B cell (primary cell): ENCODE results near the gene ZNF143. TPM values are rescaled to one million over a fixed set of nuclear protein-coding genes. Genes with fewer than 3 reads are reported as not detected.
"Not testable (repeated sequence)": the region's sequence is repeated elsewhere in the genome, so short reads cannot be mapped to it uniquely, and the experiment has no call there.

ENCODE experiments used
- ATAC-seq: fragments of 200-7000 bp; cut with Tn5 transposase; one replicate; pipeline ENCODE4 v1.10.0; 2021; ENCODE audit warnings: low read depth, mild to moderate bottlenecking, moderate number of reproducible peaks, moderate library complexity
- CTCF ChIA-PET: fragments of 350-600 bp; sonication (Branson Sonifier 250); formaldehyde crosslinking; loops from one replicate; lab custom pipeline; 2021; ENCODE audit warnings: antibody characterized with exemption, inconsistent platforms; lab: Charles Lee
- POLR2A ChIA-PET: fragments of 350-600 bp; sonication (Branson Sonifier 250); formaldehyde crosslinking; loops from one replicate; lab custom pipeline; 2021; ENCODE audit warnings: antibody characterized with exemption; lab: Charles Lee
- DNase-seq: peaks from one replicate; pipeline ENCODE4 v3.0.0; 2013
- H2AFZ ChIP-seq: 2 replicates; pipeline ENCODE4 v1.6.1; 2012; ENCODE audit warnings: mild to moderate bottlenecking, low read depth, low read length; ENCODE audit not compliant: insufficient read depth, poor library complexity, severe bottlenecking
- H3K27ac ChIP-seq, 2 donors: 1 replicate in 1 of 2; 2 replicates in 1 of 2; pipeline ENCODE4 v1.5.1; 2012 to 2013; ENCODE audit warnings: low read length in 2 of 2, mild to moderate bottlenecking in 2 of 2, moderate library complexity in 1 of 2
- H3K27me3 ChIP-seq, 4 experiments: fragments of 200-600 bp in 1 of 4; sonication (generic) in 1 of 4; replicated peaks in 1 of 4; 1 replicate in 2 of 4; 2 replicates in 2 of 4; pipeline versions ENCODE4 v1.6.1 to v1.7.0; 2013 to 2016; ENCODE audit warnings: low read length in 3 of 4, mild to moderate bottlenecking in 2 of 4, mixed read lengths in 1 of 4, moderate library complexity in 1 of 4; ENCODE audit not compliant: insufficient read depth in 4 of 4, control insufficient read depth in 3 of 4; ENCODE audit errors: control extremely low read depth in 1 of 4
- H3K36me3 ChIP-seq, 2 experiments: replicated peaks in 1 of 2; 1 replicate in 1 of 2; 2 replicates in 1 of 2; pipeline versions ENCODE4 v1.6.1 to v1.7.1; 2013; ENCODE audit warnings: low read length in 1 of 2; ENCODE audit not compliant: insufficient read depth in 2 of 2, control insufficient read depth in 1 of 2; ENCODE audit errors: control extremely low read depth in 1 of 2, extremely low read depth in 1 of 2
- H3K4me1 ChIP-seq, 2 donors: fragments of 200-600 bp in 1 of 2; sonication (generic) in 1 of 2; 1 replicate in 1 of 2; 2 replicates in 1 of 2; pipeline versions ENCODE4 v1.5.1 to v1.6.1; 2013 to 2017; ENCODE audit warnings: low read length in 2 of 2; ENCODE audit not compliant: control insufficient read depth in 2 of 2, insufficient read depth in 2 of 2
- H3K4me2 ChIP-seq: replicated peaks from 2 replicates; pipeline ENCODE3; 2012; ENCODE audit warnings: mild to moderate bottlenecking, low read depth, low read length; ENCODE audit not compliant: poor library complexity, severe bottlenecking
- H3K4me3 ChIP-seq, 5 experiments: fragments of 200-600 bp in 1 of 5; sonication (generic) in 1 of 5; 1 replicate in 3 of 5; 2 replicates in 2 of 5; pipeline versions ENCODE4 v1.5.1 to v1.7.0; 2011 to 2016; ENCODE audit warnings: low read length in 4 of 5, mild to moderate bottlenecking in 4 of 5, low read depth in 2 of 5, control low read depth in 1 of 5, moderate library complexity in 1 of 5; ENCODE audit not compliant: insufficient read depth in 1 of 5; ENCODE audit errors: control extremely low read depth in 1 of 5, extremely low read depth in 1 of 5
- H3K79me2 ChIP-seq: fragments of 200-600 bp; sonication (generic); one replicate; pipeline ENCODE4 v1.6.0; 2016; ENCODE audit warnings: low read length; ENCODE audit not compliant: control insufficient read depth, insufficient read depth
- H3K9ac ChIP-seq: fragments of 200-600 bp; sonication (generic); 2 replicates; pipeline ENCODE4 v1.6.1; 2017; ENCODE audit warnings: mild to moderate bottlenecking, low read length, moderate library complexity
- H3K9me3 ChIP-seq, 3 donors: one replicate each; pipeline versions ENCODE4 v1.6.1 to v1.7.1; 2013; ENCODE audit warnings: low read length in 2 of 3; ENCODE audit not compliant: control insufficient read depth in 2 of 3, insufficient read depth in 1 of 3; ENCODE audit errors: control extremely low read depth in 1 of 3
- H4K20me1 ChIP-seq: 2 replicates; pipeline ENCODE4 v1.6.0; 2012; ENCODE audit warnings: mild to moderate bottlenecking, low read length; ENCODE audit not compliant: insufficient read depth, control insufficient read depth, poor library complexity, severe bottlenecking
- H3K27ac Mint-ChIP-seq: one replicate; pipeline ENCODE4 v1.8.0; 2021; ENCODE audit warnings: mixed read lengths
- H3K27me3 Mint-ChIP-seq: one replicate; pipeline ENCODE4 v1.8.0; 2021; ENCODE audit warnings: mixed read lengths
- H3K4me1 Mint-ChIP-seq: one replicate; pipeline ENCODE4 v1.8.0; 2021; ENCODE audit warnings: mixed read lengths
- H3K4me3 Mint-ChIP-seq: one replicate; pipeline ENCODE4 v1.8.0; 2021; ENCODE audit warnings: mixed read lengths
- H3K9me3 Mint-ChIP-seq: one replicate; pipeline ENCODE4 v1.8.0; 2022; ENCODE audit warnings: mixed read lengths; ENCODE audit not compliant: insufficient read depth
- EZH2 ChIP-seq: IDR thresholded peaks from 2 replicates; pipeline ENCODE4 v1.6.1; 2012; ENCODE audit warnings: borderline replicate concordance, low read depth, mild to moderate bottlenecking, moderate library complexity, low read length; ENCODE audit not compliant: insufficient read depth, poor library complexity, severe bottlenecking
- WGBS: methylation state at CpG from one replicate; pipeline ENCODE4 v1.1.5; 2013; ENCODE audit warnings: missing lambda C conversion rate; ENCODE audit not compliant: insufficient coverage; 5-methylcytosine and 5-hydroxymethylcytosine counted together
- intact Hi-C: fragments of 100-400 bp; cut with micrococcal nuclease; formaldehyde crosslinking; loops from one replicate; pipeline ENCODE4 v1.10.0; 2022
- polyA plus RNA-seq: library from polyadenylated mRNA; depleted of rRNA; stranded (reverse); fragments of >200 nt; gene quantifications from 2 replicates; pipeline ENCODE4 v1.2.3, GENCODE V29; 2012
- total RNA-seq, 2 donors: library from RNA; stranded (reverse); fragments of 120-200 nt in 1 of 2; gene quantifications; 1 replicate in 1 of 2; 2 replicates in 1 of 2; pipeline versions ENCODE4 v1.2.3 to v1.2.4, GENCODE V29; 2013 to 2022
- TF ChIP-seq, protein P1 (sequence below): fragments of 200-600 bp; IDR thresholded peaks from one replicate; pipeline ENCODE4 v1.8.0; 2022; ENCODE audit warnings: antibody characterized with exemption, mild to moderate bottlenecking

The ZNF143 gene
- total and polyA plus RNA-seq, 2 donors (not counting 1 experiment from before 2014, with no cell fraction given), result 35.7 to 54.9 TPM

DNA sequence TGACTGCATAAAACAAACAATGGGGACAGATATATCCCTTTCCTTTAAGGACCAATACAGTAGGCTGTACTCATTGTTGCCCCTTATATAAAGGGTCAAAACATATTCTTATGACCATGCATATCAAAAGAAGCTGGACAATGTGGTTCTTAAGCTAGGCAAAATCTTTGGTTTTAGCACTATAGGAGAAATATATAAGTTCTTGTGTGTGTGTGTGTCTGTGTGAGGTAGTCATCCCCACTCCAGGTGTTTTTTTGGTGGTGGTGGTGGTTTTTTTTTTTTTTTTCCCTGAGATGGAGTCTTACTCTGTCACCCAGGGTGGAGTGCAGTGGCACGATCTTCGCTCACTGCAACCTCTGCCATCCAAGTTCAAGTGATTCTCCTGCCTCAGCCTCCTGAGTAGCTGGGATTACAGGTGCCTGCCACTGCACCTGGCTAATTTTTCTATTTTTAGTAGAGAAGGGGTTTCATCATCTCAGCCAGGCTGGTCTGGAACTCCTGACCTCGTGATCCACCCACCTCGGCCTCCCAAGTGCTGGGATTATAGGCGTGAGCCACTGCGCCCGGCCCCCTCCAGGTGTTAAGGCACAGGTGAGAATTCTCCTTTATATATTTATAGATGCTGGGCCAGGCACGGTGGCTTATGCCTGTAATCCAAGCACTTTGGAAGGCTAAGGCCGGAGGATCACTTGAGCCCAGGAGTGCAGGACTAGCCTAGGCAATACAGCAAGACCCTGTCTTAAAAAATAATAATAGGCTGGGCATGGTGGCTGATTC is 12.0 kb upstream of the ZNF143 start:
- CTCF ChIA-PET, result interaction anchor here (0.6 to 0.7 kb wide), 3 partner anchors 11 to 395 kb away, joined by 3 to 6 read pairs (median 4); no protein-coding TSS in a partner anchor
- TF ChIP-seq EZH2, result no peak
- TF ChIP-seq, protein P1, sequence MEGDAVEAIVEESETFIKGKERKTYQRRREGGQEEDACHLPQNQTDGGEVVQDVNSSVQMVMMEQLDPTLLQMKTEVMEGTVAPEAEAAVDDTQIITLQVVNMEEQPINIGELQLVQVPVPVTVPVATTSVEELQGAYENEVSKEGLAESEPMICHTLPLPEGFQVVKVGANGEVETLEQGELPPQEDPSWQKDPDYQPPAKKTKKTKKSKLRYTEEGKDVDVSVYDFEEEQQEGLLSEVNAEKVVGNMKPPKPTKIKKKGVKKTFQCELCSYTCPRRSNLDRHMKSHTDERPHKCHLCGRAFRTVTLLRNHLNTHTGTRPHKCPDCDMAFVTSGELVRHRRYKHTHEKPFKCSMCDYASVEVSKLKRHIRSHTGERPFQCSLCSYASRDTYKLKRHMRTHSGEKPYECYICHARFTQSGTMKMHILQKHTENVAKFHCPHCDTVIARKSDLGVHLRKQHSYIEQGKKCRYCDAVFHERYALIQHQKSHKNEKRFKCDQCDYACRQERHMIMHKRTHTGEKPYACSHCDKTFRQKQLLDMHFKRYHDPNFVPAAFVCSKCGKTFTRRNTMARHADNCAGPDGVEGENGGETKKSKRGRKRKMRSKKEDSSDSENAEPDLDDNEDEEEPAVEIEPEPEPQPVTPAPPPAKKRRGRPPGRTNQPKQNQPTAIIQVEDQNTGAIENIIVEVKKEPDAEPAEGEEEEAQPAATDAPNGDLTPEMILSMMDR, result no peak
- ATAC-seq (no peak), DNase-seq (no peak)
- no peak overlapping the region for H3K4me3 ChIP-seq
- no peaks in the 10 kb centered on the region for H3K4me1 ChIP-seq
- WGBS, result 98% methylated on average over 9 of the region's 9 CpGs
- Mint-ChIP-seq H3K27me3 (no peaks in the 10 kb centered on the region), H3K4me3 (no peak overlapping the region), H3K27ac (no peak overlapping the region), H3K9me3 (peaks cover 2% of the 10 kb centered on the region), H3K4me1 (no peaks in the 10 kb centered on the region)
- no peak overlapping the region for H3K4me2 ChIP-seq
- H3K27me3 ChIP-seq, result no peaks in the 10 kb centered on the region
- POLR2A ChIA-PET, result no interaction called here
- peaks cover 0 to 5% of the 10 kb centered on the region in 2 experiments for H3K36me3 ChIP-seq
- H2AFZ ChIP-seq, result no peak overlapping the region
- H3K79me2 ChIP-seq, result no peaks in the 10 kb centered on the region
- intact Hi-C loops, result no loop called here
- H3K9ac ChIP-seq, result no peak overlapping the region
- peaks cover 0 to 25% (median 11%) of the 10 kb centered on the region in 3 donors for H3K9me3 ChIP-seq
- H3K27ac ChIP-seq, result no peak overlapping the region
- no peaks in the 10 kb centered on the region for H4K20me1 ChIP-seq

DNA sequence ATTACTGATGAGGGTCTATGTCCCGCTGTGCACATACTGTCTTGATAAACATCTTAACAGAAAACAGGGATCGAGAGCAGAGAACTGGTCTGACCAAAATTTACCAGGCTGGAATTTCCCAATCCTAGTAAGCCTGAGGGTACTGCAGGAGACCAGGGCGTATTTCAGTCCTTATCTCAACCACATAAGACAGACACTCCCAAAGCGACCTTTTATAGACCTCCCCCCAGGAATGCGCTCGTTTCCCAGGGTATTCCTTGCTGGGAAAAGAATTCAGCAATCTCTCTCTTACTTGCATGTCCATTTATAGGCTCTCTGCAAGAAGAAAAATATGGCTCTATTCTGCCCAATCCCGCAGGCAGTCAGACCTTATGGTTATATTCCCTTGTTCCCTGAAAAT is 8.8 kb upstream of the ZNF143 start:
- H3K4me2 ChIP-seq, H3K27me3 Mint-ChIP-seq, POLR2A ChIA-PET, H3K27ac ChIP-seq, CTCF ChIA-PET, H4K20me1 ChIP-seq, ATAC-seq, H3K4me3 Mint-ChIP-seq, H3K36me3 ChIP-seq, H3K27ac Mint-ChIP-seq, H2AFZ ChIP-seq, H3K79me2 ChIP-seq, H3K9me3 Mint-ChIP-seq, H3K4me1 Mint-ChIP-seq, DNase-seq, H3K27me3 ChIP-seq, intact Hi-C loops, H3K4me3 ChIP-seq, H3K9ac ChIP-seq, H3K4me1 ChIP-seq: not testable (repeated sequence)
- peaks cover 0 to 25% (median 11%) of the 10 kb centered on the region in 3 donors for H3K9me3 ChIP-seq
- WGBS, result 91% methylated on average over 4 of the region's 7 CpGs
